Esophagus muscularis mucosa (tissue), 3 donors: ENCODE measurements around the gene ST3GAL5.

Source experiments
- CTCF ChIP-seq, 3 experiments: fragments of 200-600 bp in 2 of 3; fragments of 450-650 bp in 1 of 3; sonication (generic) in 2 of 3; IDR thresholded peaks; one replicate each; pipeline ENCODE4 v1.5.1; 2017 to 2019; ENCODE audit warnings: antibody characterized with exemption in 3 of 3, mild to moderate bottlenecking in 2 of 3, moderate library complexity in 1 of 3
- POLR2A ChIP-seq: fragments of 450-650 bp; IDR thresholded peaks from one replicate; pipeline ENCODE4 v1.6.1; 2017; ENCODE audit warnings: antibody characterized with exemption, moderate library complexity, mild to moderate bottlenecking, low read depth
- POLR2AphosphoS5 ChIP-seq, 2 donors: sonication (generic); formaldehyde crosslinking; IDR thresholded peaks; one replicate each; pipeline ENCODE4 v1.6.1; 2017; ENCODE audit warnings: antibody characterized with exemption in 2 of 2

GRCh38 chr2:85888020-85888683 lies 638 bp downstream of the ST3GAL5 start:
- no peak for TF ChIP-seq CTCF (IDR thresholded peaks at IDR 0.05)
- no peak for TF ChIP-seq POLR2AphosphoS5 (IDR thresholded peaks at IDR 0.05)
- no peak for TF ChIP-seq POLR2A
